SK-N-SH (cell line): ENCODE data around the gene OR2V1. TPM values are rescaled to one million over a fixed set of nuclear protein-coding genes. Genes with fewer than 3 reads are reported as not detected.

Experiments
- CTCF ChIA-PET: fragments of 300-600, 350-600 bp; formaldehyde crosslinking; extraction: SDS; loops from one replicate; lab custom pipeline; 2021; lab: Yijun Ruan, JAX
- POLR2A ChIA-PET: fragments of 350-600 bp; sonication (Branson Sonifier 250); formaldehyde crosslinking; extraction: SDS; loops from one replicate; lab custom pipeline; 2020; ENCODE audit warnings: antibody characterized with exemption, inconsistent platforms; lab: Yijun Ruan, JAX
- DNase-seq: peaks from one replicate; pipeline ENCODE4 v3.0.0; 2012
- H2AFZ ChIP-seq: fragments of 200-600 bp; sonication (generic); 2 replicates; pipeline ENCODE4 v1.8.1; 2016; ENCODE audit warnings: antibody characterized with exemption, mild to moderate bottlenecking, low read depth
- H3F3A ChIP-seq: fragments of 200-600 bp; sonication (generic); replicated peaks from 2 replicates; pipeline ENCODE3; 2016; ENCODE audit warnings: antibody characterized with exemption, mild to moderate bottlenecking; ENCODE audit not compliant: insufficient read depth
- H3K27ac ChIP-seq, 2 experiments: fragments of 200-500 bp in 1 of 2; fragments of 200-600 bp in 1 of 2; sonication (Bioruptor generic) in 1 of 2; sonication (generic), shearing (Covaris generic) in 1 of 2; 2 replicates each; pipeline versions ENCODE4 v1.5.1 to v1.6.1; 2014 to 2016; ENCODE audit warnings: low read depth in 2 of 2, inconsistent platforms in 1 of 2, low read length in 1 of 2, mild to moderate bottlenecking in 1 of 2, mixed read lengths in 1 of 2
- H3K27me3 ChIP-seq: fragments of 200-600 bp; sonication (generic), shearing (Covaris generic); 2 replicates; pipeline ENCODE4 v1.6.1; 2016; ENCODE audit warnings: mixed run types; ENCODE audit not compliant: insufficient read depth
- H3K36me3 ChIP-seq, 2 experiments: fragments of 200-500 bp in 1 of 2; fragments of 200-600 bp in 1 of 2; sonication (Bioruptor generic) in 1 of 2; sonication (generic) in 1 of 2; replicated peaks in 1 of 2; 2 replicates each; pipeline versions ENCODE3 to v1.5.1; 2014 to 2016; ENCODE audit warnings: low read length in 1 of 2, mild to moderate bottlenecking in 1 of 2; ENCODE audit not compliant: insufficient read depth in 2 of 2, control insufficient read depth in 1 of 2
- H3K4me1 ChIP-seq, 2 experiments: fragments of 200-500 bp in 1 of 2; fragments of 200-600 bp in 1 of 2; sonication (Bioruptor generic) in 1 of 2; sonication (generic), shearing (Covaris generic) in 1 of 2; 2 replicates each; pipeline versions ENCODE4 v1.5.1 to v1.6.1; 2014 to 2016; ENCODE audit warnings: low read depth in 1 of 2, low read length in 1 of 2, mixed run types in 1 of 2; ENCODE audit not compliant: insufficient read depth in 2 of 2, control insufficient read depth in 1 of 2
- H3K4me2 ChIP-seq: fragments of 200-600 bp; sonication (generic), shearing (Covaris generic); 2 replicates; pipeline ENCODE4 v1.6.1; 2017; ENCODE audit warnings: mixed run types
- H3K4me3 ChIP-seq, 2 experiments: fragments of 200-500 bp in 1 of 2; fragments of 200-600 bp in 1 of 2; sonication (Bioruptor generic) in 1 of 2; sonication (generic), shearing (Covaris generic) in 1 of 2; 2 replicates each; pipeline versions ENCODE4 v1.5.1 to v1.8.1; 2014 to 2016; ENCODE audit warnings: low read depth in 2 of 2, inconsistent platforms in 1 of 2, low read length in 1 of 2, mild to moderate bottlenecking in 1 of 2, mixed read lengths in 1 of 2, moderate library complexity in 1 of 2
- H3K79me2 ChIP-seq: fragments of 200-600 bp; sonication (generic); 2 replicates; pipeline ENCODE4 v1.8.1; 2017; ENCODE audit warnings: mild to moderate bottlenecking; ENCODE audit not compliant: insufficient read depth
- H3K9ac ChIP-seq: fragments of 200-600 bp; sonication (generic); 2 replicates; pipeline ENCODE4 v1.6.1; 2017; ENCODE audit warnings: mixed run types
- H3K9me2 ChIP-seq: fragments of 200-600 bp; sonication (generic); 2 replicates; pipeline ENCODE4 v1.6.1; 2017; ENCODE audit warnings: mixed run types
- H3K9me3 ChIP-seq: fragments of 200-600 bp; sonication (generic); 2 replicates; pipeline ENCODE4 v1.6.1; 2017; ENCODE audit warnings: mixed run types, mild to moderate bottlenecking, moderate library complexity
- H4K20me1 ChIP-seq: fragments of 200-600 bp; sonication (generic); 2 replicates; pipeline ENCODE4 v1.6.1; 2017; ENCODE audit warnings: mild to moderate bottlenecking, mixed run types; ENCODE audit not compliant: insufficient read depth
- ELF1 ChIP-seq: IDR thresholded peaks from 2 replicates; pipeline ENCODE4 v1.4.0; 2012
- FOXM1 ChIP-seq: IDR thresholded peaks from 2 replicates; pipeline ENCODE4 v1.4.0; 2012; ENCODE audit warnings: low read depth, mild to moderate bottlenecking
- JUND ChIP-seq: IDR thresholded peaks from 2 replicates; pipeline ENCODE4 v1.4.0; 2012
- NFIC ChIP-seq: IDR thresholded peaks from 2 replicates; pipeline ENCODE4 v1.4.0; 2012; ENCODE audit warnings: borderline replicate concordance
- NRF1 ChIP-seq: IDR thresholded peaks from 2 replicates; pipeline ENCODE4 v1.6.1; 2012; ENCODE audit warnings: low read depth, mild to moderate bottlenecking, low read length
- SIN3A ChIP-seq: IDR thresholded peaks from 2 replicates; pipeline ENCODE4 v1.6.1; 2012; ENCODE audit warnings: low read depth, mild to moderate bottlenecking, low read length, moderate library complexity, borderline replicate concordance
- TAF1 ChIP-seq: IDR thresholded peaks from 2 replicates; pipeline ENCODE4 v1.6.1; 2012; ENCODE audit warnings: low read depth, mild to moderate bottlenecking, low read length, moderate library complexity, borderline replicate concordance
- YY1 ChIP-seq: IDR thresholded peaks from 2 replicates; pipeline ENCODE4 v1.4.0; 2012; ENCODE audit warnings: low read depth, mild to moderate bottlenecking
- WGBS: methylation state at CpG from one replicate; pipeline ENCODE4 v1.1.6; 2017; ENCODE audit warnings: low lambda C conversion rate; 5-methylcytosine and 5-hydroxymethylcytosine counted together
- polyA plus RNA-seq, 3 experiments: library from polyadenylated mRNA; depleted of rRNA; stranded (reverse); fragments of >200 nt; gene quantifications; 2 replicates each; pipeline ENCODE4 v1.2.3, GENCODE V29; 2012
- TF ChIP-seq, protein P1 (sequence below): fragments of 150-350 bp; IDR thresholded peaks from 2 replicates; pipeline ENCODE4 v1.6.1; 2016; ENCODE audit warnings: mild to moderate bottlenecking, low read depth, low read length
- TF ChIP-seq, protein P2 (sequence below): IDR thresholded peaks from 2 replicates; pipeline ENCODE4 v1.4.0; 2012; ENCODE audit warnings: low read depth, borderline replicate concordance
- TF ChIP-seq, protein P3 (sequence below): IDR thresholded peaks from 2 replicates; pipeline ENCODE4 v1.4.0; 2012; ENCODE audit warnings: low read depth, borderline replicate concordance
- TF ChIP-seq, protein P4 (sequence below): fragments of 200-600 bp; sonication (generic); IDR thresholded peaks from 2 replicates; pipeline ENCODE4 v1.6.1; 2017; ENCODE audit warnings: antibody characterized with exemption, mild to moderate bottlenecking, moderate library complexity

Gene OR2V1
- polyA plus RNA-seq, 1 of the 3 experiments (the other 2 are of a cell fraction) = not detected

DNA sequence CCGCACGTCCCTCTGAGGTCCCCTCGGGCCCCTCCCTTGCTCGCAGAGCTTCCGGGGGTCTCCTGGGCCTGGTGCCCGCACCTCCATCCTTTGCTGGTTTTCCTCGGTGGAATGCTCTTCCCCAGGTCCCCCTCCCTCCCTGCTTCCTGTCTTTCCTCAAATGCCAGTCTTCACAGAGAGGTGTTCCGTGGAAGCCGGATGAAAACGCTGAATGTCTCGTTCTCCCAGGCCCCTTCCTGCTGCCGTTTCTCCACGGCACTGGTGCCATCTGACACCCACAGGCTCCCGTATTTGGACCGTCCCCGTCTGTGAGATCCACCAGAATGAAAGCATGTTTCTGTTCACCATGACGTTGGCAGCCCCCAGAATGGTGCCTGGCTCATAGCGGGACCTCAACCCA is 4.1 kb downstream of the OR2V1 start (continued):
- TF ChIP-seq, protein P1, sequence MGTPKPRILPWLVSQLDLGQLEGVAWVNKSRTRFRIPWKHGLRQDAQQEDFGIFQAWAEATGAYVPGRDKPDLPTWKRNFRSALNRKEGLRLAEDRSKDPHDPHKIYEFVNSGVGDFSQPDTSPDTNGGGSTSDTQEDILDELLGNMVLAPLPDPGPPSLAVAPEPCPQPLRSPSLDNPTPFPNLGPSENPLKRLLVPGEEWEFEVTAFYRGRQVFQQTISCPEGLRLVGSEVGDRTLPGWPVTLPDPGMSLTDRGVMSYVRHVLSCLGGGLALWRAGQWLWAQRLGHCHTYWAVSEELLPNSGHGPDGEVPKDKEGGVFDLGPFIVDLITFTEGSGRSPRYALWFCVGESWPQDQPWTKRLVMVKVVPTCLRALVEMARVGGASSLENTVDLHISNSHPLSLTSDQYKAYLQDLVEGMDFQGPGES = no peak
- no peak for TF ChIP-seq YY1
- TF ChIP-seq, protein P2, sequence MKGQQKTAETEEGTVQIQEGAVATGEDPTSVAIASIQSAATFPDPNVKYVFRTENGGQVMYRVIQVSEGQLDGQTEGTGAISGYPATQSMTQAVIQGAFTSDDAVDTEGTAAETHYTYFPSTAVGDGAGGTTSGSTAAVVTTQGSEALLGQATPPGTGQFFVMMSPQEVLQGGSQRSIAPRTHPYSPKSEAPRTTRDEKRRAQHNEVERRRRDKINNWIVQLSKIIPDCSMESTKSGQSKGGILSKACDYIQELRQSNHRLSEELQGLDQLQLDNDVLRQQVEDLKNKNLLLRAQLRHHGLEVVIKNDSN = no peak
- no peak for TF ChIP-seq SIN3A
- no peak for TF ChIP-seq TAF1
- TF ChIP-seq, protein P3, sequence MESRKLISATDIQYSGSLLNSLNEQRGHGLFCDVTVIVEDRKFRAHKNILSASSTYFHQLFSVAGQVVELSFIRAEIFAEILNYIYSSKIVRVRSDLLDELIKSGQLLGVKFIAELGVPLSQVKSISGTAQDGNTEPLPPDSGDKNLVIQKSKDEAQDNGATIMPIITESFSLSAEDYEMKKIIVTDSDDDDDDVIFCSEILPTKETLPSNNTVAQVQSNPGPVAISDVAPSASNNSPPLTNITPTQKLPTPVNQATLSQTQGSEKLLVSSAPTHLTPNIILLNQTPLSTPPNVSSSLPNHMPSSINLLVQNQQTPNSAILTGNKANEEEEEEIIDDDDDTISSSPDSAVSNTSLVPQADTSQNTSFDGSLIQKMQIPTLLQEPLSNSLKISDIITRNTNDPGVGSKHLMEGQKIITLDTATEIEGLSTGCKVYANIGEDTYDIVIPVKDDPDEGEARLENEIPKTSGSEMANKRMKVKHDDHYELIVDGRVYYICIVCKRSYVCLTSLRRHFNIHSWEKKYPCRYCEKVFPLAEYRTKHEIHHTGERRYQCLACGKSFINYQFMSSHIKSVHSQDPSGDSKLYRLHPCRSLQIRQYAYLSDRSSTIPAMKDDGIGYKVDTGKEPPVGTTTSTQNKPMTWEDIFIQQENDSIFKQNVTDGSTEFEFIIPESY = no peak
- no peak for TF ChIP-seq FOXM1
- no peak for TF ChIP-seq NFIC
- no peak for TF ChIP-seq JUND

DNA sequence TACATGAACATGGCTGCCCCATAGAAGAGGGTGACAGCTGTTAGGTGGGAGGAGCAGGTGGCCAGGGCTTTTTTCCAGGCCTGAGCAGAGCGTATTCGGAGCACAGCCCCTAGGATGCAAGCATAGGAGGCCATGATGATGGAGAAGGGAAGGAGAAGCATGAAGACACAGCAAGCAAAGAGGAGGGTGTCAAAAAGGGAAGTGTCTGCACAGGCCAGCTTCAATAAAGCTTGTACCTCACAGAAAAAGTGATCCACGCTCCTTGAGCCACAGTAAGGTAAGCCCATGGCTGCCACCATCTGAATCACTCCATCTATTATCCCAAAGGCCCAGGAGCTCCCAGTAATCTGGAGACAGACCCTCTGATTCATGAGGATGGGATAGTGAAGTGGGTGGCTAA is 6.4 kb downstream of the OR2V1 start:
- no peaks in the 10 kb centered on the region for H3K9me2 ChIP-seq
- H2AFZ ChIP-seq = no peak overlapping the region
- no peaks in the 10 kb centered on the region for H3F3A ChIP-seq
- no peaks in the 10 kb centered on the region for H3K36me3 ChIP-seq
- no peaks in the 10 kb centered on the region for H3K79me2 ChIP-seq
- no peaks in the 10 kb centered on the region for H4K20me1 ChIP-seq
- ChIA-PET CTCF (interaction anchor here (0.9 to 1.5 kb wide), 2 partner anchors 9 to 25 kb away, joined by 3 read pairs; no protein-coding TSS in a partner anchor), POLR2A (no interaction called here)
- H3K27ac ChIP-seq = no peak overlapping the region
- H3K4me1 ChIP-seq = no peaks in the 10 kb centered on the region
- no peak overlapping the region for H3K4me2 ChIP-seq
- WGBS = 24% methylated on average over 3 of the region's 3 CpGs
- no peak for DNase-seq
- no peak for TF ChIP-seq YY1
- TF ChIP-seq ELF1 = no peak
- TF ChIP-seq NRF1 = no peak
- TF ChIP-seq, protein P4, sequence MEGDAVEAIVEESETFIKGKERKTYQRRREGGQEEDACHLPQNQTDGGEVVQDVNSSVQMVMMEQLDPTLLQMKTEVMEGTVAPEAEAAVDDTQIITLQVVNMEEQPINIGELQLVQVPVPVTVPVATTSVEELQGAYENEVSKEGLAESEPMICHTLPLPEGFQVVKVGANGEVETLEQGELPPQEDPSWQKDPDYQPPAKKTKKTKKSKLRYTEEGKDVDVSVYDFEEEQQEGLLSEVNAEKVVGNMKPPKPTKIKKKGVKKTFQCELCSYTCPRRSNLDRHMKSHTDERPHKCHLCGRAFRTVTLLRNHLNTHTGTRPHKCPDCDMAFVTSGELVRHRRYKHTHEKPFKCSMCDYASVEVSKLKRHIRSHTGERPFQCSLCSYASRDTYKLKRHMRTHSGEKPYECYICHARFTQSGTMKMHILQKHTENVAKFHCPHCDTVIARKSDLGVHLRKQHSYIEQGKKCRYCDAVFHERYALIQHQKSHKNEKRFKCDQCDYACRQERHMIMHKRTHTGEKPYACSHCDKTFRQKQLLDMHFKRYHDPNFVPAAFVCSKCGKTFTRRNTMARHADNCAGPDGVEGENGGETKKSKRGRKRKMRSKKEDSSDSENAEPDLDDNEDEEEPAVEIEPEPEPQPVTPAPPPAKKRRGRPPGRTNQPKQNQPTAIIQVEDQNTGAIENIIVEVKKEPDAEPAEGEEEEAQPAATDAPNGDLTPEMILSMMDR = no peak
- peaks cover 78% of the 10 kb centered on the region for H3K27me3 ChIP-seq
- H3K9ac ChIP-seq = no peak overlapping the region
- H3K4me3 ChIP-seq = no peak overlapping the region
- H3K9me3 ChIP-seq = no peaks in the 10 kb centered on the region
